ENCODE results near the gene GPSM3.

GRCh38 chr6:32208996-32209395, 16.6 kb upstream of the GPSM3 start:
- TF ChIP-seq, protein P1, sequence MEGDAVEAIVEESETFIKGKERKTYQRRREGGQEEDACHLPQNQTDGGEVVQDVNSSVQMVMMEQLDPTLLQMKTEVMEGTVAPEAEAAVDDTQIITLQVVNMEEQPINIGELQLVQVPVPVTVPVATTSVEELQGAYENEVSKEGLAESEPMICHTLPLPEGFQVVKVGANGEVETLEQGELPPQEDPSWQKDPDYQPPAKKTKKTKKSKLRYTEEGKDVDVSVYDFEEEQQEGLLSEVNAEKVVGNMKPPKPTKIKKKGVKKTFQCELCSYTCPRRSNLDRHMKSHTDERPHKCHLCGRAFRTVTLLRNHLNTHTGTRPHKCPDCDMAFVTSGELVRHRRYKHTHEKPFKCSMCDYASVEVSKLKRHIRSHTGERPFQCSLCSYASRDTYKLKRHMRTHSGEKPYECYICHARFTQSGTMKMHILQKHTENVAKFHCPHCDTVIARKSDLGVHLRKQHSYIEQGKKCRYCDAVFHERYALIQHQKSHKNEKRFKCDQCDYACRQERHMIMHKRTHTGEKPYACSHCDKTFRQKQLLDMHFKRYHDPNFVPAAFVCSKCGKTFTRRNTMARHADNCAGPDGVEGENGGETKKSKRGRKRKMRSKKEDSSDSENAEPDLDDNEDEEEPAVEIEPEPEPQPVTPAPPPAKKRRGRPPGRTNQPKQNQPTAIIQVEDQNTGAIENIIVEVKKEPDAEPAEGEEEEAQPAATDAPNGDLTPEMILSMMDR (IDR thresholded peaks at IDR 0.05; ENCODE audit: low read length), result no peak
- TF ChIP-seq EZH2 (IDR thresholded peaks at IDR 0.05; ENCODE audit: borderline replicate concordance, low read length), result no peak

Data from OCI-LY1 (cell line).